ENCODE measurements around the gene TEX38. TPM values are rescaled to one million over a fixed set of nuclear protein-coding genes. Genes with fewer than 3 reads are reported as not detected.
"Not testable (repeated sequence)": the region's sequence is repeated elsewhere in the genome, so short reads cannot be mapped to it uniquely, and the experiment has no call there.

The TEX38 gene
- total RNA-seq, 1 experiment from 2014 or later: 0.17 TPM

DNA sequence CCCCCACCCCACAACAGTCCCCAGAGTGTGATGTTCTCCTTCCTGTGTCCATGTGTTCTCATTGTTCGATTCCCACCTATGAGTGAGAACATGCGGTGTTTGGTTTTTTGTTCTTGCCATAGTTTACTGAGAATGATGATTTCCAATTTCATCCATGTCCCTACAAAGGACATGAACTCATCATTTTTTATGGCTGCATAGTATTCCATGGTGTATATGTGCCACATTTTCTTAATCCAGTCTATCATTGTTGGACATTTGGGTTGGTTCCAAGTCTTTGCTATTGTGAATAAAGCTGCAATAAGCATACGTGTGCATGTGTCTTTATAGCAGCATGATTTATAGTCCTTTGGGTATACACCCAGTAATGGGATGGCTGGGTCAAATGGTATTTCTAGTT lies 20.5 kb upstream of the TEX38 start:
- H3K4me1 Mint-ChIP-seq; POLR2A ChIA-PET; ATAC-seq; DNase-seq (ENCODE audit: low spot score); H3K4me3 Mint-ChIP-seq; H3K27ac Mint-ChIP-seq; H3K27me3 Mint-ChIP-seq (ENCODE audit: low read depth): not testable (repeated sequence)
- H3K9me3 Mint-ChIP-seq: peaks cover 28% of the 10 kb centered on the region
- H3K36me3 Mint-ChIP-seq: peaks cover 66% of the 10 kb centered on the region
- CTCF ChIA-PET: interaction anchor here (0.9 kb wide), 1 partner anchor 74 kb away, joined by 5 read pairs; no protein-coding TSS in a partner anchor

GRCh38 chr1:46652321-46653100 lies 19.1 kb upstream of the TEX38 start:
- TF ChIP-seq HMGA2 (CRISPR knock-in tag; IDR thresholded peaks at IDR 0.05) (no peak), TP53 (CRISPR knock-in tag; IDR thresholded peaks at IDR 0.05) (no peak), SMAD4 (CRISPR knock-in tag; IDR thresholded peaks at IDR 0.05) (no peak), CREB1 (CRISPR knock-in tag; IDR thresholded peaks at IDR 0.05) (no peak), ZNF671 (CRISPR knock-in tag; IDR thresholded peaks at IDR 0.05) (no peak), FOXK1 (CRISPR knock-in tag; IDR thresholded peaks at IDR 0.05) (no peak), ZNF396 (CRISPR knock-in tag; IDR thresholded peaks at IDR 0.05; ENCODE audit: borderline replicate concordance) (no peak), OVOL2 (CRISPR knock-in tag; IDR thresholded peaks at IDR 0.05; ENCODE audit: borderline replicate concordance) (no peak), ELF4 (CRISPR knock-in tag; IDR thresholded peaks at IDR 0.05; ENCODE audit: low read depth) (no peak), ATF1 (CRISPR knock-in tag; IDR thresholded peaks at IDR 0.05) (no peak), NR3C1 (CRISPR knock-in tag; conservative IDR thresholded peaks at IDR 0.05; ENCODE audit: low read depth) (no peak), ZNF219 (CRISPR knock-in tag; IDR thresholded peaks at IDR 0.05; ENCODE audit: borderline replicate concordance) (no peak)
- TF ChIP-seq, protein P1, sequence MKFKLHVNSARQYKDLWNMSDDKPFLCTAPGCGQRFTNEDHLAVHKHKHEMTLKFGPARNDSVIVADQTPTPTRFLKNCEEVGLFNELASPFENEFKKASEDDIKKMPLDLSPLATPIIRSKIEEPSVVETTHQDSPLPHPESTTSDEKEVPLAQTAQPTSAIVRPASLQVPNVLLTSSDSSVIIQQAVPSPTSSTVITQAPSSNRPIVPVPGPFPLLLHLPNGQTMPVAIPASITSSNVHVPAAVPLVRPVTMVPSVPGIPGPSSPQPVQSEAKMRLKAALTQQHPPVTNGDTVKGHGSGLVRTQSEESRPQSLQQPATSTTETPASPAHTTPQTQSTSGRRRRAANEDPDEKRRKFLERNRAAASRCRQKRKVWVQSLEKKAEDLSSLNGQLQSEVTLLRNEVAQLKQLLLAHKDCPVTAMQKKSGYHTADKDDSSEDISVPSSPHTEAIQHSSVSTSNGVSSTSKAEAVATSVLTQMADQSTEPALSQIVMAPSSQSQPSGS (CRISPR knock-in tag; IDR thresholded peaks at IDR 0.05; ENCODE audit: borderline replicate concordance, low read depth): no peak
- TF ChIP-seq, protein P2, sequence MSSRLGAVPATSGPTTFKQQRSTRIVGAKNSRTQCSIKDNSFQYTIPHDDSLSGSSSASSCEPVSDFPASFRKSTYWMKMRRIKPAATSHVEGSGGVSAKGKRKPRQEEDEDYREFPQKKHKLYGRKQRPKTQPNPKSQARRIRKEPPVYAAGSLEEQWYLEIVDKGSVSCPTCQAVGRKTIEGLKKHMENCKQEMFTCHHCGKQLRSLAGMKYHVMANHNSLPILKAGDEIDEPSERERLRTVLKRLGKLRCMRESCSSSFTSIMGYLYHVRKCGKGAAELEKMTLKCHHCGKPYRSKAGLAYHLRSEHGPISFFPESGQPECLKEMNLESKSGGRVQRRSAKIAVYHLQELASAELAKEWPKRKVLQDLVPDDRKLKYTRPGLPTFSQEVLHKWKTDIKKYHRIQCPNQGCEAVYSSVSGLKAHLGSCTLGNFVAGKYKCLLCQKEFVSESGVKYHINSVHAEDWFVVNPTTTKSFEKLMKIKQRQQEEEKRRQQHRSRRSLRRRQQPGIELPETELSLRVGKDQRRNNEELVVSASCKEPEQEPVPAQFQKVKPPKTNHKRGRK (CRISPR knock-in tag; IDR thresholded peaks at IDR 0.05; ENCODE audit: borderline replicate concordance): no peak
- TF ChIP-seq, protein P3, sequence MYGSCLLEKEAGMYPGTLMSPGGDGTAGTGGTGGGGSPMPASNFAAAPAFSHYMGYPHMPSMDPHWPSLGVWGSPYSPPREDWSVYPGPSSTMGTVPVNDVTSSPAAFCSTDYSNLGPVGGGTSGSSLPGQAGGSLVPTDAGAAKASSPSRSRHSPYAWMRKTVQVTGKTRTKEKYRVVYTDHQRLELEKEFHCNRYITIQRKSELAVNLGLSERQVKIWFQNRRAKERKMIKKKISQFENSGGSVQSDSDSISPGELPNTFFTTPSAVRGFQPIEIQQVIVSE (CRISPR knock-in tag; IDR thresholded peaks at IDR 0.05; ENCODE audit: borderline replicate concordance): no peak
- TF ChIP-seq, protein P4, sequence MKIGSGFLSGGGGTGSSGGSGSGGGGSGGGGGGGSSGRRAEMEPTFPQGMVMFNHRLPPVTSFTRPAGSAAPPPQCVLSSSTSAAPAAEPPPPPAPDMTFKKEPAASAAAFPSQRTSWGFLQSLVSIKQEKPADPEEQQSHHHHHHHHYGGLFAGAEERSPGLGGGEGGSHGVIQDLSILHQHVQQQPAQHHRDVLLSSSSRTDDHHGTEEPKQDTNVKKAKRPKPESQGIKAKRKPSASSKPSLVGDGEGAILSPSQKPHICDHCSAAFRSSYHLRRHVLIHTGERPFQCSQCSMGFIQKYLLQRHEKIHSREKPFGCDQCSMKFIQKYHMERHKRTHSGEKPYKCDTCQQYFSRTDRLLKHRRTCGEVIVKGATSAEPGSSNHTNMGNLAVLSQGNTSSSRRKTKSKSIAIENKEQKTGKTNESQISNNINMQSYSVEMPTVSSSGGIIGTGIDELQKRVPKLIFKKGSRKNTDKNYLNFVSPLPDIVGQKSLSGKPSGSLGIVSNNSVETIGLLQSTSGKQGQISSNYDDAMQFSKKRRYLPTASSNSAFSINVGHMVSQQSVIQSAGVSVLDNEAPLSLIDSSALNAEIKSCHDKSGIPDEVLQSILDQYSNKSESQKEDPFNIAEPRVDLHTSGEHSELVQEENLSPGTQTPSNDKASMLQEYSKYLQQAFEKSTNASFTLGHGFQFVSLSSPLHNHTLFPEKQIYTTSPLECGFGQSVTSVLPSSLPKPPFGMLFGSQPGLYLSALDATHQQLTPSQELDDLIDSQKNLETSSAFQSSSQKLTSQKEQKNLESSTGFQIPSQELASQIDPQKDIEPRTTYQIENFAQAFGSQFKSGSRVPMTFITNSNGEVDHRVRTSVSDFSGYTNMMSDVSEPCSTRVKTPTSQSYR (CRISPR knock-in tag; IDR thresholded peaks at IDR 0.05): no peak
- ATAC-seq (no peak), DNase-seq (ENCODE audit: low spot score) (no peak)
- H3K4me3 Mint-ChIP-seq: no peak overlapping the region
- no peak overlapping the region for H3K27ac Mint-ChIP-seq
- no peaks in the 10 kb centered on the region for H3K4me1 Mint-ChIP-seq
- peaks cover 58% of the 10 kb centered on the region for H3K36me3 Mint-ChIP-seq
- ChIA-PET CTCF (no interaction called here), POLR2A (no interaction called here)
- H3K9me3 Mint-ChIP-seq: peaks cover 24% of the 10 kb centered on the region
- H3K27me3 Mint-ChIP-seq (ENCODE audit: low read depth): no peaks in the 10 kb centered on the region

Measured in WTC11 (cell line).